Astrocyte (in vitro differentiated cells and primary cell): ENCODE results near the gene GRID2. TPM values are rescaled to one million over a fixed set of nuclear protein-coding genes. Genes with fewer than 3 reads are reported as not detected.

Experiments used
- DNase-seq: peaks from one replicate; pipeline ENCODE4 v3.0.0-alpha.2; 2010; ENCODE audit warnings: low read depth
- FAIRE-seq: peaks from 2 replicates; lab custom pipeline; 2011; peaks lifted over from hg19 to GRCh38; lab: Jason Lieb, UNC
- H2AFZ ChIP-seq: 2 replicates; pipeline ENCODE4 v1.6.0; 2012; ENCODE audit warnings: low read depth, low read length, inconsistent platforms
- H3K27ac ChIP-seq: 2 replicates; pipeline ENCODE4 v1.5.1; 2011; ENCODE audit warnings: low read depth, low read length, inconsistent platforms
- H3K27me3 ChIP-seq: 2 replicates; pipeline ENCODE4 v1.6.0; 2011; ENCODE audit warnings: low read length, inconsistent platforms; ENCODE audit not compliant: insufficient read depth
- H3K36me3 ChIP-seq: 2 replicates; pipeline ENCODE4 v1.5.1; 2011; ENCODE audit warnings: low read length, inconsistent platforms; ENCODE audit not compliant: insufficient read depth
- H3K4me1 ChIP-seq: 2 replicates; pipeline ENCODE4 v1.5.1; 2011; ENCODE audit warnings: low read length, inconsistent platforms; ENCODE audit not compliant: insufficient read depth
- H3K4me2 ChIP-seq: 2 replicates; pipeline ENCODE4 v1.6.0; 2012; ENCODE audit warnings: low read length, inconsistent platforms
- H3K4me3 ChIP-seq: 2 replicates; pipeline ENCODE4 v1.5.1; 2011; ENCODE audit warnings: low read depth, mild to moderate bottlenecking, low read length, inconsistent platforms; ENCODE audit not compliant: insufficient read depth
- H3K79me2 ChIP-seq: 2 replicates; pipeline ENCODE4 v1.6.0; 2012; ENCODE audit warnings: mild to moderate bottlenecking, low read length, inconsistent platforms; ENCODE audit not compliant: insufficient read depth
- H3K9ac ChIP-seq: 2 replicates; pipeline ENCODE4 v1.6.0; 2012; ENCODE audit warnings: mild to moderate bottlenecking, low read length, inconsistent platforms
- H3K9me3 ChIP-seq: 2 replicates; pipeline ENCODE4 v1.5.1; 2012; ENCODE audit warnings: low read depth, mild to moderate bottlenecking, low read length, inconsistent platforms; ENCODE audit not compliant: insufficient read depth
- H4K20me1 ChIP-seq: 2 replicates; pipeline ENCODE4 v1.6.0; 2012; ENCODE audit warnings: low read length, inconsistent platforms; ENCODE audit not compliant: insufficient read depth
- H3K27ac Mint-ChIP-seq: one replicate; pipeline ENCODE4 v1.8.0; 2021; ENCODE audit warnings: mild to moderate bottlenecking, mixed read lengths; ENCODE audit not compliant: unreplicated experiment
- H3K27me3 Mint-ChIP-seq: one replicate; pipeline ENCODE4 v1.8.0; 2021; ENCODE audit warnings: low read depth, mixed read lengths; ENCODE audit not compliant: unreplicated experiment
- H3K36me3 Mint-ChIP-seq: one replicate; pipeline ENCODE4 v1.8.0; 2021; ENCODE audit warnings: low read depth, mixed read lengths; ENCODE audit not compliant: unreplicated experiment
- H3K4me1 Mint-ChIP-seq: one replicate; pipeline ENCODE4 v1.8.0; 2021; ENCODE audit warnings: low read depth, mixed read lengths; ENCODE audit not compliant: unreplicated experiment
- H3K4me3 Mint-ChIP-seq: one replicate; pipeline ENCODE4 v1.8.0; 2021; ENCODE audit warnings: mild to moderate bottlenecking, moderate library complexity, mixed read lengths; ENCODE audit not compliant: unreplicated experiment
- H3K9me3 Mint-ChIP-seq: one replicate; pipeline ENCODE4 v1.8.0; 2021; ENCODE audit warnings: mild to moderate bottlenecking, mixed read lengths; ENCODE audit not compliant: unreplicated experiment
- EZH2 ChIP-seq: IDR thresholded peaks from 2 replicates; pipeline ENCODE4 v1.6.1; 2012; ENCODE audit warnings: mild to moderate bottlenecking, low read length, inconsistent platforms; ENCODE audit not compliant: insufficient read depth
- total RNA-seq: library from RNA; stranded (reverse); gene quantifications from 2 replicates; pipeline ENCODE4 v1.2.1, GENCODE V29; 2021
- TF ChIP-seq, protein P1 (sequence below): IDR thresholded peaks from 2 replicates; pipeline ENCODE4 v1.5.1; 2011; ENCODE audit warnings: low read depth, mild to moderate bottlenecking, inconsistent platforms, low read length, moderate library complexity; ENCODE audit not compliant: insufficient read depth

The GRID2 gene
- total RNA-seq, 1 donor from 2014 or later, result 0.14 TPM

DNA sequence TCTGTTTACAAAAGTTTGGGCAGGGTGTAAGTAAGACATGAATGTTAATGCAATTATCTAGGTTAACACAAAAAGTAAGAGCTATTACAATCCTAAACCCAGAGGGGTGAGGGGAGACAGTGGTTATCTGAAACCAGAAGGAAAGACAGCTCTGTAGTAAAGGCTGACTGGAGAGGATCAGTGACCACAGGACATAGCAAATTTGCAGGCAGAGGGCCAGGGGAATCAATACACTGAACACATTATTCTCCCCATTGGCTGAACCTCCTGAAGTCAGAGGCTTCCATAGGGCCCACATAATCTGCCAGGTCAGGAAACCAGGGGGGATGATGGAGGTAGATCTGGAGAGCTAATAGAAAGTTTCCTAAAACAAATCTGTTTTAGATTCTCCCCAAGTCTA is 835.4 kb downstream of the GRID2 start:
- FAIRE-seq (no peak), DNase-seq (no peak)
- H4K20me1 ChIP-seq, result no peaks in the 10 kb centered on the region
- no peak overlapping the region for H3K4me3 ChIP-seq
- Mint-ChIP-seq H3K27ac (no peak overlapping the region), H3K9me3 (no peaks in the 10 kb centered on the region), H3K27me3 (no peaks in the 10 kb centered on the region), H3K36me3 (no peaks in the 10 kb centered on the region), H3K4me3 (no peak overlapping the region), H3K4me1 (no peaks in the 10 kb centered on the region)
- no peaks in the 10 kb centered on the region for H3K36me3 ChIP-seq
- no peak overlapping the region for H3K9ac ChIP-seq
- no peaks in the 10 kb centered on the region for H3K4me1 ChIP-seq
- H3K27me3 ChIP-seq, result no peaks in the 10 kb centered on the region
- H3K27ac ChIP-seq, result no peak overlapping the region
- H3K9me3 ChIP-seq, result no peaks in the 10 kb centered on the region
- H2AFZ ChIP-seq, result no peak overlapping the region
- TF ChIP-seq, protein P1, sequence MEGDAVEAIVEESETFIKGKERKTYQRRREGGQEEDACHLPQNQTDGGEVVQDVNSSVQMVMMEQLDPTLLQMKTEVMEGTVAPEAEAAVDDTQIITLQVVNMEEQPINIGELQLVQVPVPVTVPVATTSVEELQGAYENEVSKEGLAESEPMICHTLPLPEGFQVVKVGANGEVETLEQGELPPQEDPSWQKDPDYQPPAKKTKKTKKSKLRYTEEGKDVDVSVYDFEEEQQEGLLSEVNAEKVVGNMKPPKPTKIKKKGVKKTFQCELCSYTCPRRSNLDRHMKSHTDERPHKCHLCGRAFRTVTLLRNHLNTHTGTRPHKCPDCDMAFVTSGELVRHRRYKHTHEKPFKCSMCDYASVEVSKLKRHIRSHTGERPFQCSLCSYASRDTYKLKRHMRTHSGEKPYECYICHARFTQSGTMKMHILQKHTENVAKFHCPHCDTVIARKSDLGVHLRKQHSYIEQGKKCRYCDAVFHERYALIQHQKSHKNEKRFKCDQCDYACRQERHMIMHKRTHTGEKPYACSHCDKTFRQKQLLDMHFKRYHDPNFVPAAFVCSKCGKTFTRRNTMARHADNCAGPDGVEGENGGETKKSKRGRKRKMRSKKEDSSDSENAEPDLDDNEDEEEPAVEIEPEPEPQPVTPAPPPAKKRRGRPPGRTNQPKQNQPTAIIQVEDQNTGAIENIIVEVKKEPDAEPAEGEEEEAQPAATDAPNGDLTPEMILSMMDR, result no peak
- TF ChIP-seq EZH2, result no peak
- H3K79me2 ChIP-seq, result no peaks in the 10 kb centered on the region
- H3K4me2 ChIP-seq, result no peak overlapping the region

DNA sequence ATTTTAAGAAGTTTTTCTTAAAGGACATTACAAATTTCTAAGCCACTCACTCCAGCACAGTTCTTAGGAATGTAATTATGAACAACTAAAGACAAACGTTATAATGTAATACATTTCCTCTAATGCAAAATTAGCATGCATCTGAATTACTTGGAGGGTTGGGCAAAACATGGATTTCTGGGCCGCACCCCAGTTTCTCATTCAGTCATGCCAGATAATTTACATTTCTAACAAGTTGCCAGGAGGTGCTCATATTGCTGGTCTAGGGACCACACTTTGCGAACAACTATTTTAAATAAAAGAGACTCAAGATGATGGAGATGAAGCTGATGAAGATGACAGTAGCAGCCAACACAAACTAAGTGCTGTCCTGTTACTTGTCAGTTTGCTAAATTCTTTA is 840.1 kb downstream of the GRID2 start:
- FAIRE-seq (no peak), DNase-seq (no peak)
- H3K4me1 ChIP-seq, result no peaks in the 10 kb centered on the region
- H3K27me3 Mint-ChIP-seq, result no peaks in the 10 kb centered on the region
- H3K9me3 ChIP-seq, result no peaks in the 10 kb centered on the region
- H3K27ac ChIP-seq, result no peak overlapping the region
- H3K4me1 Mint-ChIP-seq, result no peaks in the 10 kb centered on the region
- H4K20me1 ChIP-seq, result no peaks in the 10 kb centered on the region
- no peaks in the 10 kb centered on the region for H3K27me3 ChIP-seq
- H2AFZ ChIP-seq, result no peak overlapping the region
- H3K9me3 Mint-ChIP-seq, result no peaks in the 10 kb centered on the region
- no peak overlapping the region for H3K9ac ChIP-seq
- no peaks in the 10 kb centered on the region for H3K79me2 ChIP-seq
- no peak overlapping the region for H3K4me3 ChIP-seq
- no peaks in the 10 kb centered on the region for H3K36me3 ChIP-seq
- no peak for TF ChIP-seq EZH2
- TF ChIP-seq, protein P1, result no peak
- no peaks in the 10 kb centered on the region for H3K36me3 Mint-ChIP-seq
- H3K27ac Mint-ChIP-seq, result no peak overlapping the region
- H3K4me2 ChIP-seq, result no peak overlapping the region
- H3K4me3 Mint-ChIP-seq, result no peak overlapping the region

DNA sequence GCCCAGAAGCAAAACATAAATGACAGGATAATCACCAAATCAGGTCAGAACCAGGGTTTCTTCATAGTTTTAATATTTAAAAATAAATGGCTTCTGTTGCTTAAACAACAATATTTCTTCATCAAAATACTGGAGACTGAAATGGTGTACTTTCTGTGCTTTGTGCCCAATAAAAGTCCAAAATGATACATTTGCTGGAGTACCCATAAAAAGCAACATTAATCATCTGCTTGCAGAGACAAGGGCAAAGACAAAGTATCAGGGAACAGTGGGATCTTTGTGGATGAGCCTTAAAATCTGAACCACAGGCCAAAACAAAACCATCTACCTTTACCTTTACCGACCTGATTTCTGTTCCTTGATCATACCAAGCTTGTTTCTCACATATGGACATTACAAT is 840.9 kb downstream of the GRID2 start:
- no peaks in the 10 kb centered on the region for H3K9me3 ChIP-seq
- no peak for DNase-seq
- no peak overlapping the region for H3K4me3 ChIP-seq
- Mint-ChIP-seq H3K4me1 (no peaks in the 10 kb centered on the region), H3K36me3 (no peaks in the 10 kb centered on the region), H3K4me3 (no peak overlapping the region), H3K27ac (no peak overlapping the region), H3K9me3 (no peaks in the 10 kb centered on the region), H3K27me3 (no peaks in the 10 kb centered on the region)
- no peak overlapping the region for H3K9ac ChIP-seq
- H3K79me2 ChIP-seq, result no peaks in the 10 kb centered on the region
- no peak overlapping the region for H3K27ac ChIP-seq
- no peaks in the 10 kb centered on the region for H3K27me3 ChIP-seq
- H2AFZ ChIP-seq, result no peak overlapping the region
- H4K20me1 ChIP-seq, result no peaks in the 10 kb centered on the region
- H3K36me3 ChIP-seq, result no peaks in the 10 kb centered on the region
- TF ChIP-seq, protein P1, result no peak
- TF ChIP-seq EZH2, result no peak
- H3K4me2 ChIP-seq, result no peak overlapping the region
- FAIRE-seq, result no peak
- no peaks in the 10 kb centered on the region for H3K4me1 ChIP-seq
